Panc1 (cell line): ENCODE results near the gene SFN.

Source experiments
- CTCF ChIP-seq: fragments of 450-650 bp; IDR thresholded peaks from 2 replicates; pipeline ENCODE4 v1.5.1; 2017; ENCODE audit warnings: mild to moderate bottlenecking
- POLR2AphosphoS5 ChIP-seq: IDR thresholded peaks from 2 replicates; pipeline ENCODE4 v1.6.1; 2012; ENCODE audit warnings: mild to moderate bottlenecking, low read depth, low read length, moderate library complexity

GRCh38 chr1:26861889-26862378 is 1.0 kb upstream of the SFN start:
- no peak for TF ChIP-seq CTCF
- no peak for TF ChIP-seq POLR2AphosphoS5
